AG10803 (cell line): ENCODE measurements around the gene ZNF492.

Experiments used
- DNase-seq: peaks from one replicate; pipeline ENCODE4 v3.0.0; 2010; ENCODE audit warnings: low read depth
- H3K4me3 ChIP-seq: 2 replicates; pipeline ENCODE4 v1.5.1; 2011; ENCODE audit warnings: mild to moderate bottlenecking, low read length, control low read depth
- TF ChIP-seq, protein P1 (sequence below): conservative IDR thresholded peaks from 2 replicates; pipeline ENCODE4 v1.5.1; 2011; ENCODE audit warnings: mild to moderate bottlenecking, low read length, control low read depth, inconsistent platforms

The ZNF492 gene

DNA sequence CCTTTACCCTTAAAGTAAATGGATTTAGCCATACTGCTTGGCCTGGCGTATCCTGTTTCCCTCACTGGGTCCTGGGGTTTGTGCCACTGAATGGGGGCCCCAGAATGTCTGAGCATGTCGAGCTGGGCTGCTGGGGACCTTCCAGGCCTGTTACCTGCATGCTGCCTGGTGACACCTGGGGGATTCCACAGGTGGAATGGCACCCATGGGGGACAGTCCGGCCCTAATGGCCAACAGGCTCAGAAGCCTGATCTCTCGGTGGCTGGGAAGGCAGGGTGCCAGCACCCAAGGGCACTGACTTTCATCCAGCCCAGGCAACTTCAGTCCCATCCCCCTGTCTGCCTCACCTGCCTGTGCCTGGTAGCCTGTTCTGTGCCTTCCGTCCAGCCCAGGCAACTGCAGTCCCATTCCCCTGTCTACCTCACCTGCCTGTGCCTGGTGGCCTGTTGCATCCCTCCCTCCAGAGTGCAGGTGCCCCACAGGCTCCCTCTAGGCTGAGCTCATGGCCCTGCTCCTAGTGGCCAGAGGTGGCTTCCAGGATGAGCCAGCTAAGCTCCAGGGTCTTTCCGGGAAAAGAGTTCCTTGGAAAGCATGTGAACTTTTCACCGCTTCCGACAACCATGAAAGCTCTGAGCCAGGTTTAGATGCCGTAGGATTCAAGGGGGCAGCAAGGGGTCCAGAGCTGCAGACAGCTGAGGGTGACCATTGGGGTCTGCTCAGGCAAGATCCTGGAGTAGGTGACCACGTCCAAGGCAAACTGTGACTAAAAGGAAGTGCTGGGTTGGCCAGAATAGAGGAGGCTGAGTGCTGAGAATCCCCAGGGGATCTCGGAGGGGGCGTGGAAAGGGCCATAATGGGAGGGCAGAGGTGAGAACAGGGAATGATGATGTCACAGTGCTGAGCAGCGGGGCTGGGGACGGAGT lies 30.3 kb upstream of the ZNF492 start:
- TF ChIP-seq, protein P1, sequence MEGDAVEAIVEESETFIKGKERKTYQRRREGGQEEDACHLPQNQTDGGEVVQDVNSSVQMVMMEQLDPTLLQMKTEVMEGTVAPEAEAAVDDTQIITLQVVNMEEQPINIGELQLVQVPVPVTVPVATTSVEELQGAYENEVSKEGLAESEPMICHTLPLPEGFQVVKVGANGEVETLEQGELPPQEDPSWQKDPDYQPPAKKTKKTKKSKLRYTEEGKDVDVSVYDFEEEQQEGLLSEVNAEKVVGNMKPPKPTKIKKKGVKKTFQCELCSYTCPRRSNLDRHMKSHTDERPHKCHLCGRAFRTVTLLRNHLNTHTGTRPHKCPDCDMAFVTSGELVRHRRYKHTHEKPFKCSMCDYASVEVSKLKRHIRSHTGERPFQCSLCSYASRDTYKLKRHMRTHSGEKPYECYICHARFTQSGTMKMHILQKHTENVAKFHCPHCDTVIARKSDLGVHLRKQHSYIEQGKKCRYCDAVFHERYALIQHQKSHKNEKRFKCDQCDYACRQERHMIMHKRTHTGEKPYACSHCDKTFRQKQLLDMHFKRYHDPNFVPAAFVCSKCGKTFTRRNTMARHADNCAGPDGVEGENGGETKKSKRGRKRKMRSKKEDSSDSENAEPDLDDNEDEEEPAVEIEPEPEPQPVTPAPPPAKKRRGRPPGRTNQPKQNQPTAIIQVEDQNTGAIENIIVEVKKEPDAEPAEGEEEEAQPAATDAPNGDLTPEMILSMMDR = no peak

DNA sequence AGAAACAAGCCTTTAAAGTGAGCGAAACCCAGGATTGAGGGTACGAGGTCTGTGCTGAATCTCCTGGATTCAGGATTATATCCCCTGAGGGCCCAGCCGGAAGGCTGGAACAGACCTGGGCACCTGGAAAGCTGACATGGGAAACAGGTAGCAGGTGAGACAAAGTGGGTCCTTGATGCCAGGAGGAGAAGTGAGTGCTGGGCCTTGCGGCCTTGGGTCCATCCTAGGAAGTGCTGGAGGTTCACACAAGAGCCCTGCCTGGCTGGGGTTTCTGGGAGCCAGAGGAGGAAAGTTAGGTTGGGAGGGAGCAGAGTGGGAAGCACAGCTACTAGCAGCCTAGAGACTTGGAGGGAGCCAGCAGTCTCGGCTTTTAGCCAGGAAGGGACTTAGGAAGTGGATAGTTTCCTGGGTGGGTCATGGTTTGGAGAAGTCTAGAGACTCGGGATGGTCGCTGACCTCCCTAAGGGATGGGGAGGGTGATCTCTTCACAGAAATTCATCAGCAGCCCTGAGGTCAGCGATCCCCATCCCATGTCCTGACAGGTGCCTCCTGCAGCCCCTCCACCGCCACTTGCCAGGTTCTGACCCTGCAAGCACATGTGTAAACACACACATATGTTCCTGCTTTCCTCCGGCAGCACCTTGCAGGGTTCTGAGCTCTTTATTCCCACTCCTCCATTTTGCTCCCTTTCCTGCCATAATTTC lies 29.4 kb upstream of the ZNF492 start:
- DNase-seq = no peak
- TF ChIP-seq, protein P1 = no peak
- H3K4me3 ChIP-seq = no peak overlapping the region

More for the DNA sequence above, 30.3 kb upstream of the ZNF492 start:
- H3K4me3 ChIP-seq = no peak overlapping the region
- no peak for DNase-seq

- no peak for DNase-seq
- TF ChIP-seq, protein P1 = no peak
- H3K4me3 ChIP-seq = no peak overlapping the region
Measured at GRCh38 chr19:22605275-22606211, 28.6 kb upstream of the ZNF492 start.

- no peak overlapping the region for H3K4me3 ChIP-seq
- TF ChIP-seq, protein P1 = no peak
- DNase-seq = no peak
Measured at GRCh38 chr19:22606212-22606553, 27.9 kb upstream of the ZNF492 start.

- TF ChIP-seq, protein P1 = no peak
- DNase-seq = no peak
- H3K4me3 ChIP-seq = no peak overlapping the region
Measured at GRCh38 chr19:22606954-22607652, 27.0 kb upstream of the ZNF492 start.

DNA sequence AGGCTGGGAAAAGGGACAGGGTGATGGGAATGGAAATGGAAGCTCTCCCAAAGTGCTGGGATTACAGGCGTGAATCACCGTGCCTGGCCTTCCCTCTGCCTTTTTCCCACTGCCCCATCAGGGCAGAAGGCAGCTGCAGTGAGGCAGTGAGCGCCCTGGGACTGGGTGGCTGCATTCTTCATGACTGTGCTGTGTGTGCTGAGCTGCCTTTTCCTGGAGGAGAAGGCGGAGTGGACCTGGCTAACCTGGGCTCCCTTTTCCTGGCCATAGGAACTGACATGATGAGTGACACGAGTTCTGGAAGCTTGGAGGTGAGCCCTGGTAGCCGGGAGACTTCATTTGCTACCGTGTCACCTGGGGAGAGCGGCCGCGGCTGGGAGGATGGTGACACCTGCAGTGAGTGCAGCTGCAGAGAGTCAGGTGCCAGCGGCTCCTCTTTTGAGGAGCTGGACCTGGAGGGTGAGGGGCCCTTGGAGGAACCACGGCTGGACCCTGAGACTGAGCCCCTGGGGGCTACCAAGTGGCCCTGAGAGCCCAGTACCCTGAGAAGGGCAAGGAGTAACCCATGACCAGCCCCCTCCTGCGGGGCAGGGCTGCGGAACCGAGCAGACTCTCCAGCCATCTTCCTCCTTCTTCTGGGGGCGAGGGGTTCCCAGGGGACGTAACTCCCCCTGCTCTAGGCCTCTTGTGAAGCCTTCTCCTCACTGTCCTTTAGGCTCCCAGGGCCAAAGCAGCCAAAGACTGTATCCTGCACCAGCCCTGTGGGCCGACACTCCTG lies 26.3 kb upstream of the ZNF492 start:
- no peak overlapping the region for H3K4me3 ChIP-seq
- TF ChIP-seq, protein P1 = no peak
- no peak for DNase-seq
